Natural killer cell (primary cell): ENCODE measurements around the gene ECHS1. TPM values are rescaled to one million over a fixed set of nuclear protein-coding genes. Genes with fewer than 3 reads are reported as not detected.

Experiments used
- ATAC-seq, 3 donors: fragments of 150-1000 bp in 2 of 3; fragments of 200-7000 bp in 1 of 3; cut with Tn5 transposase; 1 replicate in 1 of 3; 2 replicates in 2 of 3; pipeline ENCODE4 v1.10.0; 2021; ENCODE audit warnings: mild to moderate bottlenecking in 2 of 3, moderate library complexity in 2 of 3
- DNase-seq, 2 donors: peaks; one replicate each; pipeline versions ENCODE4 v3.0.0 to v3.0.0-alpha.2; 2013 to 2021; ENCODE audit warnings: mixed read lengths in 1 of 2
- H3K27ac ChIP-seq: one replicate; pipeline ENCODE4 v1.5.1; 2013; ENCODE audit warnings: mild to moderate bottlenecking, low read length
- H3K27me3 ChIP-seq: one replicate; pipeline ENCODE4 v1.6.1; 2013; ENCODE audit warnings: low read length; ENCODE audit not compliant: control insufficient read depth, insufficient read depth
- H3K36me3 ChIP-seq: one replicate; pipeline ENCODE4 v1.6.1; 2013; ENCODE audit warnings: low read length; ENCODE audit not compliant: control insufficient read depth, insufficient read depth
- H3K4me1 ChIP-seq: one replicate; pipeline ENCODE4 v1.6.1; 2013; ENCODE audit warnings: low read length; ENCODE audit not compliant: control insufficient read depth, insufficient read depth
- H3K4me3 ChIP-seq: one replicate; pipeline ENCODE4 v1.5.1; 2013; ENCODE audit warnings: low read length
- H3K9me3 ChIP-seq: one replicate; pipeline ENCODE4 v1.6.1; 2013; ENCODE audit warnings: low read length; ENCODE audit not compliant: control insufficient read depth, insufficient read depth
- H3K27ac Mint-ChIP-seq, 2 donors: one replicate each; pipeline ENCODE4 v1.8.0; 2022; ENCODE audit warnings: mild to moderate bottlenecking in 2 of 2, mixed read lengths in 2 of 2, moderate library complexity in 1 of 2
- H3K27me3 Mint-ChIP-seq, 2 donors: one replicate each; pipeline ENCODE4 v1.8.0; 2022; ENCODE audit warnings: low read depth in 2 of 2, mixed read lengths in 2 of 2
- H3K36me3 Mint-ChIP-seq: one replicate; pipeline ENCODE4 v1.8.0; 2022; ENCODE audit warnings: mixed read lengths
- H3K4me1 Mint-ChIP-seq, 2 donors: one replicate each; pipeline ENCODE4 v1.8.0; 2022; ENCODE audit warnings: mixed read lengths in 2 of 2
- H3K4me3 Mint-ChIP-seq: one replicate; pipeline ENCODE4 v1.8.0; 2022; ENCODE audit warnings: mild to moderate bottlenecking, moderate library complexity, mixed read lengths
- H3K9me3 Mint-ChIP-seq, 2 donors: one replicate each; pipeline ENCODE4 v1.8.0; 2022; ENCODE audit warnings: mixed read lengths in 2 of 2
- CTCF ChIP-seq: fragments of 200-600 bp; IDR thresholded peaks from one replicate; pipeline ENCODE4 v1.8.0; 2022; ENCODE audit warnings: antibody characterized with exemption
- WGBS: methylation state at CpG from one replicate; pipeline ENCODE4 v1.1.7; 2013; ENCODE audit warnings: missing lambda C conversion rate; ENCODE audit not compliant: insufficient coverage; 5-methylcytosine and 5-hydroxymethylcytosine counted together
- intact Hi-C: fragments of 100-400 bp; cut with micrococcal nuclease; formaldehyde crosslinking; loops from one replicate; pipeline ENCODE4 v1.14.2; 2022
- total RNA-seq, 4 donors: library from RNA; stranded (reverse); fragments of 120-200 nt in 1 of 4; gene quantifications; one replicate each; pipeline versions ENCODE4 v1.2.3 to v1.2.4, GENCODE V29; 2013 to 2022

ECHS1 gene
- total RNA-seq, 3 donors from 2014 or later (not counting 1 experiment from before 2014, with no cell fraction given): 17.7 to 21.3 (median 19.9) TPM

GRCh38 chr10:133332936-133333699 lies 40.0 kb downstream of the ECHS1 start:
- DNase-seq: no peak
- Mint-ChIP-seq H3K4me3 (no peak overlapping the region), H3K27me3 (peaks cover 26 to 38% of the 10 kb centered on the region in 2 donors), H3K27ac (peak overlapping the region; percentile 4 to 49), H3K4me1 (peaks cover 9 to 14% of the 10 kb centered on the region in 2 donors), H3K9me3 (no peaks in the 10 kb centered on the region), H3K36me3 (no peaks in the 10 kb centered on the region)
- Histone ChIP-seq H3K27me3 (peaks cover 23% of the 10 kb centered on the region), H3K27ac (no peak overlapping the region), H3K4me3 (no peak overlapping the region), H3K36me3 (no peaks in the 10 kb centered on the region), H3K9me3 (no peaks in the 10 kb centered on the region), H3K4me1 (peaks cover 41% of the 10 kb centered on the region)
- intact Hi-C loops: no loop called here
- TF ChIP-seq CTCF: no peak
- WGBS: 84% methylated on average over 30 of the region's 30 CpGs
- no peak for ATAC-seq

GRCh38 chr10:133329491-133330202 lies 43.5 kb downstream of the ECHS1 start:
- Histone ChIP-seq H3K27me3 (peaks cover 41% of the 10 kb centered on the region), H3K4me3 (no peak overlapping the region), H3K36me3 (no peaks in the 10 kb centered on the region), H3K4me1 (peaks cover 19% of the 10 kb centered on the region), H3K9me3 (no peaks in the 10 kb centered on the region), H3K27ac (no peak overlapping the region)
- peak; percentile 96 for TF ChIP-seq CTCF
- H3K27me3 Mint-ChIP-seq: peaks cover 41 to 57% of the 10 kb centered on the region in 2 donors
- intact Hi-C loops: loop anchor here (1.0 to 2.0 kb wide), 2 partner anchors 167 to 191 kb away; no protein-coding TSS in a partner anchor
- peaks cover 9 to 22% of the 10 kb centered on the region in 2 donors for H3K4me1 Mint-ChIP-seq
- no peaks in the 10 kb centered on the region for H3K36me3 Mint-ChIP-seq
- peak overlapping the region in 1 of 2 donors; percentile 80 for H3K27ac Mint-ChIP-seq
- ATAC-seq: peak; percentile 88 to 92 (median 90)
- peak; percentile 82 to 94 for DNase-seq
- peak overlapping the region; percentile 65 for H3K4me3 Mint-ChIP-seq
- H3K9me3 Mint-ChIP-seq: no peaks in the 10 kb centered on the region
- WGBS: 11% methylated on average over 37 of the region's 37 CpGs

- Mint-ChIP-seq H3K27me3 (peaks cover 39 to 57% of the 10 kb centered on the region in 2 donors), H3K4me1 (peaks cover 9 to 20% of the 10 kb centered on the region in 2 donors), H3K27ac (no peak overlapping the region), H3K9me3 (no peaks in the 10 kb centered on the region), H3K36me3 (no peaks in the 10 kb centered on the region), H3K4me3 (no peak overlapping the region)
- 82% methylated on average over 15 of the region's 15 CpGs for WGBS
- no peak for TF ChIP-seq CTCF
- no peak for DNase-seq
- H3K9me3 ChIP-seq: no peaks in the 10 kb centered on the region
- intact Hi-C loops: loop anchor here (1.0 to 2.0 kb wide), 2 partner anchors 168 to 192 kb away; no protein-coding TSS in a partner anchor
- H3K4me3 ChIP-seq: no peak overlapping the region
- H3K27me3 ChIP-seq: peaks cover 41% of the 10 kb centered on the region
- H3K36me3 ChIP-seq: no peaks in the 10 kb centered on the region
- peaks cover 22% of the 10 kb centered on the region for H3K4me1 ChIP-seq
- no peak for ATAC-seq
- H3K27ac ChIP-seq: no peak overlapping the region
Observed at GRCh38 chr10:133328358-133329343, 44.5 kb downstream of the ECHS1 start.
